IMR-90 (cell line): Measurements from ENCODE around the gene FAM162A. TPM values are rescaled to one million over a fixed set of nuclear protein-coding genes. Genes with fewer than 3 reads are reported as not detected.

Experiments
- ATAC-seq: fragments of 200-7000 bp; cut with Tn5 transposase; 2 replicates; pipeline ENCODE4 v1.9.1; 2020; ENCODE audit warnings: low read depth, mild to moderate bottlenecking, moderate library complexity
- BruUV-seq: library from RNA; stranded (reverse); fragments of 400-500 nt; replicated peaks from 2 replicates; lab custom pipeline; 2021; lab: Mats Ljungman, UMichigan
- CTCF ChIA-PET: fragments of 300-600 bp; formaldehyde crosslinking; extraction: SDS; loops from one replicate; lab custom pipeline; 2021; ENCODE audit warnings: antibody characterized with exemption; lab: Yijun Ruan, JAX
- POLR2A ChIA-PET: fragments of 300-600 bp; sonication (Branson Sonifier 250); formaldehyde crosslinking; loops from one replicate; lab custom pipeline; 2022; ENCODE audit warnings: antibody characterized with exemption; ENCODE audit not compliant: unreplicated experiment; lab: Charles Lee
- DNase-seq: peaks from one replicate; pipeline ENCODE4 v3.0.0; 2013
- H2AFZ ChIP-seq: replicated peaks from 2 replicates; pipeline ENCODE3; 2013; ENCODE audit warnings: low read length, mild to moderate bottlenecking; ENCODE audit not compliant: poor library complexity
- H2AK5ac ChIP-seq: 2 replicates; pipeline ENCODE4 v1.6.1; 2013; ENCODE audit warnings: low read depth, low read length, inconsistent platforms
- H2AK9ac ChIP-seq: replicated peaks from 2 replicates; pipeline ENCODE3; 2013; ENCODE audit warnings: mild to moderate bottlenecking, low read depth, low read length, moderate library complexity; ENCODE audit not compliant: poor library complexity
- H2BK120ac ChIP-seq: 2 replicates; pipeline ENCODE4 v1.6.1; 2013; ENCODE audit warnings: low read depth, low read length, inconsistent platforms
- H2BK15ac ChIP-seq: 3 replicates; pipeline ENCODE4 v1.6.1; 2013; ENCODE audit warnings: low read depth, low read length, inconsistent platforms
- H2BK20ac ChIP-seq: 2 replicates; pipeline ENCODE4 v1.6.1; 2013; ENCODE audit warnings: low read depth, mild to moderate bottlenecking, inconsistent platforms, low read length, moderate library complexity
- H2BK5ac ChIP-seq: 2 replicates; pipeline ENCODE4 v1.6.1; 2013; ENCODE audit warnings: mild to moderate bottlenecking, low read depth, low read length, inconsistent platforms; ENCODE audit not compliant: poor library complexity, severe bottlenecking
- H3K14ac ChIP-seq: replicated peaks from 2 replicates; pipeline ENCODE4 v1.6.1; 2013; ENCODE audit warnings: low read depth, low read length, inconsistent platforms
- H3K18ac ChIP-seq: 2 replicates; pipeline ENCODE4 v1.6.1; 2013; ENCODE audit warnings: low read depth, low read length, control low read depth
- H3K23ac ChIP-seq: 2 replicates; pipeline ENCODE4 v1.6.1; 2013; ENCODE audit warnings: low read depth, low read length, inconsistent platforms
- H3K27ac ChIP-seq: 2 replicates; pipeline ENCODE4 v1.5.1; 2013; ENCODE audit warnings: mild to moderate bottlenecking, control low read depth, low read length; ENCODE audit not compliant: insufficient read depth
- H3K27me3 ChIP-seq: 2 replicates; pipeline ENCODE4 v1.6.1; 2013; ENCODE audit warnings: low read length; ENCODE audit not compliant: control insufficient read depth, insufficient read depth
- H3K36me3 ChIP-seq: 2 replicates; pipeline ENCODE4 v1.6.1; 2013; ENCODE audit warnings: low read length, mixed read lengths; ENCODE audit not compliant: control insufficient read depth, insufficient read depth
- H3K4ac ChIP-seq: 2 replicates; pipeline ENCODE4 v1.6.1; 2013; ENCODE audit warnings: low read depth, low read length, inconsistent platforms
- H3K4me1 ChIP-seq: 2 replicates; pipeline ENCODE4 v1.6.1; 2013; ENCODE audit warnings: low read length, mixed read lengths; ENCODE audit not compliant: control insufficient read depth, insufficient read depth
- H3K4me2 ChIP-seq: 2 replicates; pipeline ENCODE4 v1.6.1; 2013; ENCODE audit warnings: low read depth, mild to moderate bottlenecking, control low read depth, low read length, moderate library complexity
- H3K4me3 ChIP-seq: 2 replicates; pipeline ENCODE4 v1.5.1; 2013; ENCODE audit warnings: low read depth, mild to moderate bottlenecking, control low read depth, low read length, moderate library complexity; ENCODE audit not compliant: insufficient read depth
- H3K56ac ChIP-seq: 2 replicates; pipeline ENCODE4 v1.6.1; 2013; ENCODE audit warnings: low read length, inconsistent platforms; ENCODE audit not compliant: insufficient read depth; ENCODE audit errors: extremely low read depth
- H3K79me1 ChIP-seq, 2 experiments: 2 replicates each; pipeline ENCODE4 v1.6.1; 2013; ENCODE audit warnings: low read length in 2 of 2, inconsistent platforms in 1 of 2, low read depth in 1 of 2
- H3K9ac ChIP-seq: 2 replicates; pipeline ENCODE4 v1.6.1; 2013; ENCODE audit warnings: low read depth, low read length, control low read depth
- H3K9me1 ChIP-seq: 2 replicates; pipeline ENCODE4 v1.6.1; 2013; ENCODE audit warnings: low read length, inconsistent platforms; ENCODE audit not compliant: insufficient read depth
- H3K9me3 ChIP-seq: 2 replicates; pipeline ENCODE4 v1.6.1; 2013; ENCODE audit warnings: low read length; ENCODE audit not compliant: control insufficient read depth, insufficient read depth
- H4K20me1 ChIP-seq: 2 replicates; pipeline ENCODE4 v1.6.1; 2013; ENCODE audit warnings: low read length, inconsistent platforms; ENCODE audit not compliant: insufficient read depth
- H4K5ac ChIP-seq: 2 replicates; pipeline ENCODE4 v1.6.1; 2013; ENCODE audit warnings: mild to moderate bottlenecking, low read depth, low read length, control low read depth
- H4K8ac ChIP-seq, 2 experiments: 2 replicates each; pipeline ENCODE4 v1.6.1; 2013; ENCODE audit warnings: low read depth in 2 of 2, low read length in 2 of 2, control low read depth in 1 of 2, inconsistent platforms in 1 of 2
- H4K91ac ChIP-seq: 2 replicates; pipeline ENCODE4 v1.6.1; 2013; ENCODE audit warnings: low read depth, low read length, inconsistent platforms; ENCODE audit not compliant: insufficient read depth
- MAFK ChIP-seq: IDR thresholded peaks from 2 replicates; pipeline ENCODE4 v1.6.1; 2012; ENCODE audit warnings: low read depth, low read length, improper control_type of control experiment
- RAD21 ChIP-seq: IDR thresholded peaks from 2 replicates; pipeline ENCODE4 v1.6.1; 2012; ENCODE audit warnings: low read length, improper control_type of control experiment
- WGBS, 2 experiments: methylation state at CpG; one replicate each; pipeline versions ENCODE4 v1.1.5 to v1.1.7; 2013; ENCODE audit warnings: missing lambda C conversion rate in 2 of 2; ENCODE audit not compliant: insufficient read length in 1 of 2; ENCODE audit errors: extremely low coverage in 2 of 2; 5-methylcytosine and 5-hydroxymethylcytosine counted together
- dilution Hi-C: fragments of 300-500 bp; cut with HindIII; formaldehyde crosslinking; loops from one replicate; pipeline ENCODE4 v1.14.3; 2018; ENCODE audit warnings: low sequenced_read_pairs; ENCODE audit not compliant: unreplicated experiment
- in situ Hi-C: fragments of 300-500 bp; cut with MboI; formaldehyde crosslinking; loops from 3 replicates; pipeline ENCODE4 v1.14.3; 2019; ENCODE audit warnings: low sequenced_read_pairs, inconsistent platforms, mixed read lengths
- intact Hi-C: fragments of 100-400 bp; cut with micrococcal nuclease; formaldehyde crosslinking; loops from 2 replicates; pipeline ENCODE4 v1.10.0; 2022
- polyA plus RNA-seq, 3 experiments: library from polyadenylated mRNA; depleted of rRNA; stranded (reverse); fragments of >200 nt; gene quantifications; 2 replicates each; pipeline ENCODE4 v1.2.3, GENCODE V29; 2012; ENCODE audit warnings: low replicate concordance in 1 of 3
- total RNA-seq: library from RNA; depleted of rRNA; stranded (reverse); fragments of >200 nt; gene quantifications from 2 replicates; pipeline ENCODE4 v1.2.3, GENCODE V29; 2012

The FAM162A gene
- total and polyA plus RNA-seq, 2 of the 4 experiments (the other 2 are of a cell fraction) = 33.9 to 66.8 TPM

- Histone ChIP-seq H4K8ac (no peak overlapping the region), H3K9me3 (no peaks in the 10 kb centered on the region), H4K91ac (no peak overlapping the region), H2BK20ac (no peak overlapping the region), H2AK9ac (no peak overlapping the region), H3K79me1 (peaks cover 17 to 33% of the 10 kb centered on the region in 2 experiments), H3K27ac (no peak overlapping the region), H3K14ac (no peak overlapping the region), H2AK5ac (no peak overlapping the region), H3K56ac (no peak overlapping the region), H3K23ac (no peak overlapping the region), H2BK5ac (no peak overlapping the region), H2BK15ac (no peak overlapping the region), H3K4me1 (no peaks in the 10 kb centered on the region), H3K4ac (no peak overlapping the region), H2AFZ (no peak overlapping the region), H3K4me3 (no peak overlapping the region), H3K27me3 (no peaks in the 10 kb centered on the region), H3K18ac (no peak overlapping the region), H3K36me3 (peaks cover 2% of the 10 kb centered on the region), H4K20me1 (0 out of 2 replicates have a peak, but pooled peaks cover 4% of the 10 kb centered on the region), H3K9ac (no peak overlapping the region), H2BK120ac (no peak overlapping the region), H3K4me2 (no peak overlapping the region), H3K9me1 (peaks cover 3% of the 10 kb centered on the region; the same call in 1 of the 2 replicates), H4K5ac (no peak overlapping the region)
- POLR2A ChIA-PET = interaction anchor here (0.6 kb wide), 1 partner anchor 27 kb away, joined by 22 read pairs; no protein-coding TSS in a partner anchor
- intact Hi-C loops (no loop called here), in situ Hi-C loops (no loop called here), dilution Hi-C loops (no loop called here)
- no TSS peak for BruUV-seq
- TF ChIP-seq MAFK (no peak), RAD21 (no peak)
- DNase-seq (no peak), ATAC-seq (no peak)
- CTCF ChIA-PET = interaction anchor here (0.5 kb wide), 1 partner anchor 12 kb away, joined by 3 read pairs; no protein-coding TSS in a partner anchor
- WGBS, 2 experiments = 93% methylated on average over 3 of the region's 4 CpGs; no CpG with 5 or more reads in 1 of the 2 experiments
Measured at GRCh38 chr3:122377975-122378374, 6.0 kb upstream of the FAM162A start.
